HG03064 (cell line): ENCODE data around the gene IL7R.
"Not testable (repeated sequence)": the region's sequence is repeated elsewhere in the genome, so short reads cannot be mapped to it uniquely, and the experiment has no call there.

Source experiments
- ATAC-seq: cut with Tn5 transposase; IDR thresholded peaks from one replicate; pipeline ENCODE4 v1.9.1; 2021; ENCODE audit warnings: low read depth; ENCODE audit not compliant: unreplicated experiment

Gene IL7R

DNA sequence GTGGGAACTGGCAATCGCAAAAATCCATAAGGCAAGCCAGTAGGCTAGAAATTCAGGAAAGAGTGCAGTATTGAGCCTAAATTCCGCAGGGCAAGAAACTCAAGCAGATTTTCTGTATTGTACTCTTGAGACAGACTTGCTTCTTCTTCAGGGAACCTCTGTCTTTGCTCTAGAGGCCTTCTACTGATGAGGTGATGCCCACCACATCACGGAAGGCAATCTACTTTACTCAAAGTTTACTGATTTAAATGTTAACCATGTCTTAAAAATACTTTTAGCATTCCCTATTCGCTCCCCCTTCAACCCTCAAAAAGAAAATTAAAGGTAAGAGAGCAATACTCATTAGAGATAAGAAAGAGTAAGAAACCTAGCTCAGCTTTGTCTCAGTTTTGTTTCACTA lies 11.3 kb downstream of the IL7R start:
- no peak for ATAC-seq

DNA sequence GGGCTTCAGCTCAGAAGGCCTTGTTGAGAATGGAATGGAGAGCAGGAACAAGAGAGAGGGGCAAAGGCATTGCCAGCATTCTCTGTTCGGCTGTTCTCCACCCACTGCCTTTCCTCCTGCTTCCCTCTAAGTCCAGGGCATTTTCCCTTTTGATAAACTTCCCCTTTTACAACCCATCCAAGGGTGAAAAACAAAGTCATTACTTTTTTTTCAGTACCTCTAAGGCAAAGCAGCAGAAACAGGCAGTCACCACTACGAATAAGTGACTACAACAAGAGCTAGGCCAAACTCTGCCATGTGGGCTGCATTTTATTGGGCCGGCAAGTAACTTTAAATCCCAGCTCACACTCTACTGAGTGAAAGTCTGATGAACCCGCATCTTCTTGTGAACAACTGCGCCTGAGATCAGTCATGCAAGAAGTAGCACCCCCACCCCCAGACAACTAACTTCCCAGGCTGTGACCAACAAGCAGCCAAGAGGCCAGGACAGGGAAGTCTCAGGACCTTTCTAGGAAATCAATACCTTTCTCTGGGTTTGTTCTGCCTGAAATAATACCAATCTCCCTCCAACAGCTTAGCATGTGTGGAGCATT lies 13.1 kb downstream of the IL7R start:
- ATAC-seq, result no peak

DNA sequence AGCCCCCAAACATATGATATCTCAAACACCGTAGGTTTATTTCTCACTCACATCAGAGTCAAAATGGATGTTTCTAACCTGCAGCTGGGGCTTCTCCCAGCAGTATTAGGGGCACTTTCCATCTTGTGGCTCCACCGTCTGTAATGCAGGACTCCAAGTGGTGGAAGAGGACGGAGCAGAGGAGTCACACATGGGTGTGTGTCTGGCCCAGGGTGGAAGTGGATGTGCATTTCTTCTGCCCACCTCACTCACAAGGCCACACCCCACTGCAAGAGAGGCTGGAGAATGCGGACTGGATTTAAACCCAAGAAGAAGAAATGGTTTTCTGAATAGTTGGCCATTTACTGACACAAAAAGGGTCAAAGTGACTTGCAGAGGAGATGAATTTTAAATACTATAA lies 13.9 kb downstream of the IL7R start:
- no peak for ATAC-seq

DNA sequence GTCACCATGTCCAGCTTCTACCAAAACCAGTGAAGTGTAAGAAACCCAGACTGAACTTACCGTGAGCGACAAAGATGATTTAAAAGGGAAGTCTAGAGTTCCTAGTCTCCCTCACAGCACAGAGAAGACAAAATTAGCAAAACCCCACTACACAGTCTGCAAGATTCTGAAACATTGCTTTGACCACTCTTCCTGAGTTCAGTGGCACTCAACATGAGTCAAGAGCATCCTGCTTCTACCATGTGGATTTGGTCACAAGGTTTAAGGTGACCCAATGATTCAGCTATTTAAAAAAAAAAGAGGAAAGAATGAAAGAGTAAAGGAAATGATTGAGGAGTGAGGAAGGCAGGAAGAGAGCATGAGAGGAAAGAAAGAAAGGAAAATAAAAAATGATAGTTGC lies 19.8 kb downstream of the IL7R start:
- ATAC-seq, result no peak

DNA sequence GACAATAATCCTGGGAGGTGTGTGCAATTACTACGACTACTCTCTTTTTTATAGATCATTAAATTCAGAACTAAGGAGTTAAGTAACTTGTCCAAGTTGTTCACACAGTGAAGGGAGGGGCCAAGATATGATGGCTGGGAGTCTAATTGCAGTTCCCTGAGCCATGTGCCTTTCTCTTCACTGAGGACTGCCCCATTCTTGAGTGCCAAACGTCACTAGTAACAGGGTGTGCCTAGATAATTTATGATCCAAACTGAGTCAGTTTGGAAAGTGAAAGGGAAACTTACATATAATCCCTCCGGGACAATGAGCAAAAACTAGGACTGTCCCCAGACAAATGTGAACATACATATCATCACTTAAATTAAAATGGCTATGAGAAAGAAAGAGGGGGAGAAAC lies 20.2 kb downstream of the IL7R start:
- no peak for ATAC-seq

DNA sequence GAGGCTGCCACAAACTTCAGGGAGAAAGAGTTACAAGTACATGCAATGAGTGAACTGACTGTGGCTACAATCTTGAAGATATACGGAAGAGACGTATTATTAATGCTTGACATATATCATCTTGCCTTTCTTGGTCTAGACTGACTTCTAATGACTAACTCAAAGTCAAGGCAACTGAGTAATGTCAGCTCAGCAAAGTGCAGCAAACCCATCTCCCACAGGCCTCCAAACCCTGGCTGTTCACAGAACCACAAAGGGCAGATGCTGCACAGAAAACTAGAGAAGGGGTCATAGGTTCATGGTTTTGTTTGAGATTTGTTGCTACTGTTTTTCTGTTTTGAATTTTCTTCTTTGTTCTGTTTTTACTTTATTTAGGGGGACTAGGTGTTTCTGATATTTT lies 21.0 kb downstream of the IL7R start:
- no peak for ATAC-seq

DNA sequence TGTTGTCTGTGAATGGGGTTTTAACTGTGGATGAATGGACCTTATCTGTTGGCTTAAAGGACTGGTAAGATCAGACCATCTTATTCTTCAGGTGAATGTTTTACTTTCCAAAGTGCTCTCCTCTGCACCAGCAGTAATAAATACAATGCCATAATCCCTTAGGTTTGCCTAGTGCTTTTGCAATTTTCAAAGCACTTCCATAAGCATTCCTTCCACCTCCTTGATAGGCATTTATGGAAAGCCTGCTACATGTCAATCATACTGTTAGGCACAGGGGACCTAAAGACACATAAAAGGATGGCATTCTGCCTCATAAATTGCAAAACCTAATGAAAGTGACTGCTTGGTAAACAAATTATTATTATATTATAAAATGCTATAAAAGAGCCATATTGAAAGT lies 21.4 kb downstream of the IL7R start:
- no peak for ATAC-seq

DNA sequence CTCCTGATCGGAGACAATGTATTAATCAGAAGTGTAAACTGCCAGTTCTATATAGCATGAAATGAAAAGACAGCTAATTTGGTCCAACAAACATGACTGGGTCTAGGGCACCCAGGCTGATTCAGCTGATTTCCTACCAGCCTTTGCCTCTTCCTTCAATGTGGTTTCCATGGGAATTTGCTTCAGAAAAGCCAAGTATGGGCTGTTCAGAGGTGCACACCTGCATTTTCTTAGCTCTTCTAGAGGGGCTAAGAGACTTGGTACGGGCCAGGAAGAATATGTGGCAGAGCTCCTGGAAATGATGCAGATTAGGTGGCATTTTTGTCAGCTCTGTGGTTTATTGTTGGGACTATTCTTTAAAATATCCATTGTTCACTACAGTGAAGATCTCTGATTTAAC lies 22.4 kb downstream of the IL7R start:
- ATAC-seq, result no peak

DNA sequence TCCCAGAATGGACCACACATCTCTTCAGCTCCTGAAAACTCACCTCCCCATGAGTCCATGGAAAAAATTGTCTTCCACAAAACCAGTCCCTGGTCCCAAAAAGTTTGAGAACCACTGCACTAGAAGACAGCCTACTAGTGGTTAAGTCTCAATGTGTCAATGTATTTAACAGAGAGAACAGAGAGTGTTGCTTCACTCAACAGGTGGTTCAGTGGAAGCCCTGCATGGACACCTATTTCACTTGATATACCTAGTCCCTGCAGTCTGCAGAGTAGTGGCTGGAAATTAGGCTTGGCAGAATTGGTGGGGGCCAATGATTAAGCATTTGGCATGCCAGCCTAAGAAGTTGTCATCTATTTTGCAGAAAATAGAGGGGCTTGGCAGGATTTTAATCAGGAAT lies 23.0 kb downstream of the IL7R start:
- no peak for ATAC-seq

DNA sequence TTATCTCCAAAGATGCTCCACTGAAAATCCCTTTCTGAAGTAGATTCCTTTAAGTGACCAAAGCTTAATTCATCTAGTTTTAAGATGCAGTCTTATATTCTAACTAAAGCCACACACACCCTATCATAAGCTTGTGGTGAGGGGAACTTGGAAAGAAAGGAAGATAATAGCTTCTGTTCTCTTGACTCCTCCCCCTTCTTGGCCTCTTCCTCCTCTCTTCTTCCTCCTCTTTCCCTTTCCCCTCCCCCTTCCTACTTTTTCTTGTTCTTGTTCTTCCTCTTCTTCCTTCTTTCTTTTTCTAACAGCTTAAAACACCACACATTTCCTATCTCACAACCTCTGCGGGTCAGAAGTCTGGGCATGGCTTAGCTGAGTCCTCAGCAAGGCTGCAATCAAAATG lies 23.5 kb downstream of the IL7R start:
- ATAC-seq, result no peak

DNA sequence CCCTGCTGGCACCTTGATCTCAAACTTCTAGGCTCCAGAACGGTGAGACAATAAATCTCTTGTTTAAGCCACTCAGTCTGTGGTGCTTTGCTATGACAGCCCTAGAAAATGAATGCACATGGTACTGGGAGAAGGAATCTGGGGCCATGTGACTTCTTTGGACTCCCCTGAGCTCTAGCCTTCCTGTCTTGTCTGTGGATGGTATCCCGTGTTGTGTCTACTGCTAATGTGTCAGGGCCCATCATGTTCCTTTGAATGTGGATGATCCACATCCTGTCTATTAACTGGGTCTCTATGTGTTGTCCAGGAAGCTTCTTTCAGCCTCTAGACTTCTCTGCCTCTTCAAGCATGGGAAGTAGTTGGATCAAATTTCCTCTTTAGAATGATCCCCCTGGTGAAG lies 25.1 kb downstream of the IL7R start:
- no peak for ATAC-seq

DNA sequence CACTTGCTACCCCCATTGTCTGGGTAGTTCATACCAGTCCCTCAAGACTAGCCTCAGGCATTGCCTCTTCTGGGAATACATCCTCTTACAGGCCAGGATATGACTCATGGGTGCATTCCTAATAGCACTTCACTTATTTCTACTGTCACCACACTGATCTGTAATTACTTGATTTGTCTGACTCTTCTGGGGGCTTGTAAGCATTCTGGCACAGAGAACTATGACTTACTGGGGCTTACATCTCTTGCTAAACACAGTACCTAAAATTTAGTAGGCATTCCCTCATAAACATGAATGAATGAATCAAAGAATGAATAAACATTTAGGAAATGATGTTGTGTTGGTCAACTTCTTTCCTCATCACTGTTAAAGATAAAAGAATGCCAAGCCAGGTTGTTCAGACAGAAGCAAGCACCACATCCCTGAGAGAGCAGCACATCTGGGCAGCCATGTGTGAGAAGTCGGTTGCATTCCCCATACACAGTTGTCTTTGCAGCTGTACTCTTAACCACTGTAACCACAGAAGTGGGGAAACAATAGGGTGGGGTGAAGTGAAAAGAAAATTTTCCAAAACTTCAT lies 27.6 kb downstream of the IL7R start:
- ATAC-seq, result no peak

DNA sequence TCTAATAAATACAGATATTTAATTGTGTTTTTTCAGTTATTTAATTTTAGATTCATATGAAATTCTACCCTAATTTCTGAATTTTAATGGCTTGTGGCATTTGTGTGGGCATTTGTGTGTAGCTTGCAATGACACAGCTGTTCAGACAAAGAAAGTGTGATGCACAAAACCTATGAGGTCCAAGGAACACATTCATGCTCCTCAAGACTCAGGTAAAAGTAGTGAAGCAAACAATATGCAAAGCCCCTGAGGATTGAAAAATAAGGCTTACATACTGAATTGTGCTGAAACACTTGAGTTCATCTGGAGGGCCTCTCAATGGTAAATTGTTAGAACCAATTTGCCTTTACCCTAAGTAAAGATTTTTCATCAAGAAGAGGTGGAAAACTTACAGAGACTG lies 28.1 kb downstream of the IL7R start:
- ATAC-seq, result no peak

DNA sequence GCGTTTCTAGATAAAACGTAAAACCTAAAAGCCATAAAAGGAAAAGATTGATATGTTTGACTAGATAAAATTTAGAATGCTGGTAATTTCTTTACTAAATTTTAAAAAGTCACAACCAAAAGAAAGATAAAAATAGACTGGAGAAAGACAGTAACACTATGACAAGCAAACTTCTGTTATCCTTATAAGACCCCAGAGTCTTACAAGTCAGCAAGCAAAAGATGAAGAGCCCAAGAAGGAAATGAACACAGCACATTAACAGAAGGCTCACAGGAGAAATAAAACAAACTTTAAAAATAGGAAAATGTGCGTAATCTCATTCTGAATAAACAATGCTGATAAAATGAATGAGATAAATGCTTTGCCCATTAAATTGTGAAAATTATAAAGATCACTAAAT lies 29.7 kb downstream of the IL7R start:
- no peak for ATAC-seq

DNA sequence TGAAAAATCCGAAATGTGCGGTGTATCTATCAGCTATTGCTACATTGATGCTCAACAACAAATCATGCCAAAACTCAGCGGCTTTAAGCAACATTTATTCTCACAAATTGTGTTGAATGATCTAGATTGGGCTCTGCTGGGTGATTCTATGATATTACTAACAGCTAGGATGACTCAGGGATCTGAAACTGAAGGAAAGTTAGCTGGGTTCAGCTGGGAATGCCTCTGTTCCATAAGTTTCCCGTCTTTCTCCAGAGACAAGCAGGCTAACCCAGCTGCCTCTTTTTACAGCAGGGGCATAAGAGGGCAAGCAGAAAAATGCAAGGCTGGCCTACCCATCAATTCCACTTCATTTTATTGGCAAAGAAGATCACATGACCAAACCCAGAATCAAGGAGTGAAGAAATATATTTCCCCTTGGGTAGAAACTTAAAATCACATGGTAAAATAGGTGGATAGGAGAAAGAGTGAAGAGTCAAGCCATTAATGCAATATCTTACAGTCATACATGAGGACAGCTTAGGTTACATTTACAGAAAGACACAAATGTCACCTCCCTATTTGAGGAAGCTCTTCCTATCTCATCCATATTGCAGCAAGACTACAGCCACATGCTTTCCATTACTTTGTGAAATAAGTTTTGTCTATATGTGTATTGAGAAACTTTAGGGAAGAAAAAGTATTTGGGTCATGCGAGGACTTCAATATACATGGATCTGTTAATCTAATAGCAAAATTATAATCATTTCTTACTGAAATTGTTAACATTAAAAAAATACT lies 30.8 kb downstream of the IL7R start:
- ATAC-seq, result no peak

DNA sequence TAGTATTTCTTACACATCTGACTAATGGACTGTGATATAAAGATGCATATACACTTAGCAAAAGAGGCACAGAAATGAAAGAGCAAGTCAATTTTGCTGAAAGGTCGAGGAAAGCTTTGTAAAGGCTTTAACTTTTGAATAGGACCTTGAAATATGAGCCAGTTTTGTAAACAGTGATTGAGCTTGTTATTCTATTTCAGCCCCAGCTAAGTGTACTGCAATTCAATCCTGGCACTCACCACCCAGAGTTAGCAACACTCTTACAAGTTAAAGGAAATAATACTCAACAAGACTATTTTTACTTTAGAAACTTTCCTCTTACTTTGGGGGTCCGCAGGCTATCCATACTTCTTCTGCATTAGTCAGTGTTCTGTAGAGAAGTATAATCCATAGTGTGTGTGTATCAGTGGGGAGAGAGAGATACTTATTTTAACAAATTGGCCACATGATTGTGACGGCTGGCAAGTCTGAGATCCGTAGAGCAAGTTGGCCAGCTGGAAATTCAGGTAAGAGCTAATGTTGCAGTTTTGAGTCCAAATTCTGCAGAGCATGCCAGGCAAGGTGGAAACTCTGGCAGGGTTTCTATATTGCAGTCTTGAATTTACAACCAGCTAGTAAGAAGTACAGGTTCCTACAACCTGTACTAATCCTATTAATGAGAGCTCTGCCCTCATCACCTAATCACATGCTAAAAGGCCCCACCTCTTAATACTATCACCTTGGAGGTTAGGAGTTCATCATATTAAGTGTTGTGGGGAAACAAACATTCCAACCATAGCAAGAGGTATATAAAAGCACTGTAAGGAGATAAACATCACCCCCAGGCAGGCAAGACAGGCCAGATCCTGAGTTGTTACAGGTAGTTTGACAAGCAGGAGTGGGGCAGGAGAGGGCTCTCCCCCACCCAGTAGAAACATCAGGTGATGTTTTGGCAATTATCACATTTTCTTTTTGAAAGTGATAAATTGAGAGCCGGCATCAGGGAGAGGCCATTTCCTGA lies 33.6 kb downstream of the IL7R start:
- no peak for ATAC-seq

DNA sequence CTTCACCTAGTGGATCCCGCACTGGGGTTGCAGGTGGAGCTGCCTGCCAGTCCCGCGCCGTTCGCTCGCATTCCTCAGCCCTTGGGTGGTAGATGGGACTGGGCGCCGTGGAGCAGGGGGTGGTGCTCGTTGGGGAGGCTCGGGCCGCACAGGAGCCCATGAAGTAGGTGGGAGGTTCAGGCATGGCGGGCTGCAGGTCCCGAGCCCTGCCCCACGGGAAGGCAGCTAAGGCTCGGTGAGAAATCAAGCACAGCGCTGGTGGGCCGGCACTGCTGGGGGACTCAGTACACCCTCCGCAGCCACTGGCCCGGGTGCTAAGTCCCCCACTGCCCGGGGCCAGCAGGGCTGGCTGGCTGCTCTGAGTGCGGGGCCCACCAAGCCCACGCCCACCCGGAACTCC lies 36.1 kb downstream of the IL7R start:
- ATAC-seq, result not testable (repeated sequence)

DNA sequence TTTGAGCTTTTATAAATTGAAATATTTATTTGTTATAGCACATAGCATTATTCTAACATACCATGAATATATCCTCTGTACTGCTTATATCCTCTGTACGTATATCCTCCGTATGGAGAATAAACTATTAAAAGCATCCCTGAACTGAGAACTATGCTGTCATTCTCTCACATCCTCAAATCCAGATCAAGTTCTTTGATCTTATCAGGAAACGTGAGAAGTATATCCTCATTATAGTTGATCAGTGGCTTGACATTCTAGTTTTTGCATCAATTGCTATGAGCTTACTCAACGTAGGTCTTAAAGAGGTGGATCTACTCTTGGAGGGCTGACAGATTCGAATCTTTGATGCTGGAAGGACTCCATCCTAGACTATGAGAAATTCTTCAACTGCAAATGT lies 37.4 kb downstream of the IL7R start:
- ATAC-seq, result no peak

DNA sequence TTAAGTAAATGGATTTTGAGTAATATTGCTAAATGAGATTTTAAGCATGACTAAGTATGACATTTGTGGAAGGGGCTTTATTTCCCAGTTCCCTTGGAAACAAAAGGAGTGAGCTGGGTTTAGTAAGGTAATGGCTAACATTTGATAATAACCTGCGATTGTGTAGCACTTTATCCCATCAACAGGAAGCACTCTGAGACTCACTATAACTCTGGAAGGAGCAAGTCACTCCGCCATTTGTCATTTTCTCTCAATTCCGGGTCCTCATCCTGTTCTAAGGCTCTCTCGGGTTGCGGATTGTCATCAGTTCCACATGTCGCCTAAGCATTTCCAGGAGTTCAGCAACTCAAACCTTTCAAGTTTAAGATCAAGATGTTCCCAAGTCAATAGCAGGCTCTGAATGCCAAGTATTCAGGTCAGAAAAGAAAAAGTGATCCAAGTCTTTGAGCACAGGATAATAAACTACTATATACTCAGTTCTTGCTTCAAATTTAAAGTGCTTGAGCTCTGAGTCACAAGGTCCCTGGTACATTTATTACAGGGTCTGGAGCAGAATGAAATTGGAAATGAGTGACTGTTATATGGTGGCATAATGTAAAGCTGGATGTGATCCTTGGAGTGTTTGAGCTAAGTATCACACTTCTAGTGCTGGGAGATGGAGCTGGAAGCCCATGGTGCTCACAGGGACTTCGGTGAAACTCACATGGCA lies 42.4 kb downstream of the IL7R start:
- no peak for ATAC-seq

DNA sequence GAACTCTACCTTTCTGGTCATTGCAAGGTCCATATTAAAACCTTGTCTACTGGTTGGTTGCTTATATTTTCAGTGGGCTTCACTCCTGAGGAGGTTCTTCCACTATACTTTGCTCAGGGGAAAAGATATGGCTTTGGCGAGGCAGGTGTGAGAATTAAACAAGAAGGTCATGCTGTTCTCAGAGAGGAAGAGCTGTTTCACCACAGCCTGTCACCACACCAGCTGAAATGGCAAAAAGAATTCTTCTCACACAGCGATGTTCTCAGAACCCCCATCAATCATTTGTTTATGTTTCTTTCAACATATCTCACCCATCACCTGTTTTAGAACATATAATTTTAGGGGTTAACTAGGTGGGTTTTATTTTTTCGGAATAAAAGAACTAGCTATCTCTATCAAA lies 43.1 kb downstream of the IL7R start:
- no peak for ATAC-seq
